Measurements from ENCODE around the gene HOXA6.

Gene HOXA6

GRCh38 chr7:27161214-27161720 is 13.7 kb upstream of the HOXA6 start:
- DNase-seq (ENCODE audit: low read depth), result no peak

DNA sequence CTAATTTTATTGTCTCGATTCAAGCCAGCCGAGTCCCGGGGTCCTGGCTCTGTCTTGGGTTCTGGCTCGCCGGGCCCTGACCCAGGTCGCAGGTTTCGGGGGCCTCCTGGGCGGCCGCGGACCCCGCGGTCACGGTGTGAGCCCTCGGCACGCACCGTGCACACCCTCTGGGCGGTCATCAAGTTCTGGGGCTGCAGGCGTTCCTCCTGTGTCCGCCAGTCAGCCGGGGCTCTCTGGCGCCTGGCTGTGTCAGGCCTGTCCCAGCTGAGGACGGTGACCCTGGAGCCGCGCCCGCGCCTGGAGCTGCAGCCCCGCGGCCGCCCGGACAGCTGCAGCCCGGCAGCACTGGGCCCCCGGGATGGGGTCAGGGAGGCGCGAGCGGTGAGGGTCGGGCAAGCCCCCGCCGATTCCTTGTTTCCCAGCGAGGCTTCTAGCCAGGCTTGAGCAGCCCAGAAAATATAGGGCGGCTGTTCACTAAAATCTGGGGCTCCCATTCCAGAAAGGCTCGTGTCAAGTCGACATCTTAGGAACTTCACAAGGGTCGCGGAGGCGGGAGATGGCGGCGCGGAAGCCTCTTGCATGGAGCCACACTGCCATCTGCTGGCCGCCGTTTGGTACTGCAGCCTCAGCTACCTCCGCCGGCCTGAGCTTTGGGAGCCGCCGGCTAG is 13.1 kb upstream of the HOXA6 start:
- DNase-seq (ENCODE audit: low read depth), result peak; percentile 81

DNA sequence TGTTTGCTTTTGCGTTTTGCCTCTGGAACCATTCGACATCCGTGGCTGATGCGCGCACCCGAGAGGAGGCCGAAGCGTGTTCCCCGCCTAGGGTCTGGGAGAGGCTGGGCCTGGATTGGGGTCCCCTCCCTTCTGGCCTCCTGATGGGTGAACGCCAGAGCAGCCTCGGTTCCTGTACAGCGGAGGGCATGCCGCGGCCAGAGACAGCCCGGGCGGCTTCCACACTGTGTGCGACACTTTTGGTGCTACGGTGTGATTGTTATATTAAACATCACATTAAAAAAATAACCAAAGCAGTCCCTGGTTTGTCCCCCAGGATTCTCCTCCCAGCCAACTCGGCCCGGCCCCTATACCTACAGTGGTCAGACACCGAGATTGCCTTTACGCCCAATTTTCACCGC is 12.6 kb upstream of the HOXA6 start:
- no peak for DNase-seq (ENCODE audit: low read depth)

DNA sequence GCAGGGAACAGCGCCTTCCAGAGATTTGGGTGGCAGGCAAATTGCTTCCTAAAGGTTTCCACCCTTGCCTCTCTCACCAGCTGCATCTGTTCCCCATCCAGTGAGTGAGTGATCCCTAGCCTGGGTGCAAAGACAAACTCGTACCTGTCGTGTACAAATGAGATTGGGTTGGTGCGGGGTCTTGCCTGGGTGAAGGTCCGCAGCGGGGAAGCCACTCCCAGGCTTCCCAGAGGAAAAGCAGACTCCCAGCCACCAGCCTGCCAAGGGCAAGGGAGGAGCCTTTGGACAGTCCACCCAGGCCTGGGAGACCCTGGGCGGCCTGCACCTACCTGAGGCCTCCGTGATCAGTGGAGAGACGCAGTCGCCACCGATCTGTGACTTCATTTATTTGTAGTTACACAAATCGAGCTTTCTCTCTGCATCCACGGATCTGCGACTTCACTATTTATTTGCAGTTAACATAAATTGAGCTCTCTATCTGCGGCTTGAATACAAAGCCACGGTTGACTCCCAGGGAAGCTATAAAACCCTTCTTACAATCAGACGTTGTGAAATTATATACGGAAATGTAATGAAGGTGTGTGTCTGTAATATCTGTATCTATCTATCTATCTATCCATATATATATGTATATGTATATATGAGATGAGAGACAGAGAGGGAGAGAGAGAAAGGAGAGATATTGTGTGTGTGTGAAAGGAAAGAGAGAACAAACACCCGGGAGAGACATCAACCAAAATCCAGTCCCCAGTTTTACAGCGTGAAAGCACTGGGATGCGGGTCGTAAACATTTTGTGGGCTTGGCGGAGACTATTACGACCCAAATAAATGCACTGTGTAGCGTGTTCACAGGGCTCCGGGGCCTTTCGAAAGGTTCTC is 11.9 kb upstream of the HOXA6 start:
- no peak for DNase-seq (ENCODE audit: low read depth)

DNA sequence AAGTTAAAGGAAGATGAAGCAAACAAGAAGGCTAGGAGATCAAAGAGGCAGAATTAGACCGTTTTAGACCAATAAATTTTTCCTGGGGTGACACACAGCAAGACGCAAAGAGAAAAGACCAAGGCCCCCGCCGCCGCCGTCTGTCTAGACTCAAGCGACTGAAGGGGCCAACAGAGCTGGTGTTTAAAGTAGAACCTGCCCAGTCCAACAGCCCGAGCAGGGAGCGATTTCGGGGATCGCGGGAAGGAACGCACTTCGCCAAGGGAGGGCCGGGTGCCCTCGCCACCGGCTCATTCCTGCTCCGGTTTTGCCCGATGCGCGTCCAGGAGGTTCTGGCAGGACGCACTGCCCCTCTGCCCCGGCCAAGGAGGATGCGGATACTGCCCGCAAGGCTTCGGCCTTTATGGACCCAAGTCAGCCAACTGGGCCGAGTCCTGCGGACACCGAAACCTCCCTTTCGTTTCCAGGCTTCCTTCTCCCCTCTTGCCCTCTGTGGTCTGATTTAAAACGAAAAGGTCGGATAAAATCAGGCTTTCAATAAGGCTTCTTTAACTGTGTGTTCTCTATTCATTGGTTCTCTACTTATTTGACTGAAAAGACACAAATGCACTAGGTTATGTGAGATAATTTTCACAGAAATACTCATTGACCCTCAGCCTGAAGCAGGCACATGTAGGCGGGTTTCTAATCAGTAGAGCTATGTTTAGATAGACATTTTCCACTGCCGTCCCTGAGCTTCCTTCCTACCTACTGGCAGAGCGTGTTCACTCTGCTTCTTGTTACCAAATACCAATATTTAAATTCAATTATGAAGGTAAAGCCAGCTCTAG is 11.1 kb upstream of the HOXA6 start:
- DNase-seq (ENCODE audit: low read depth), result no peak

- no peak for DNase-seq (ENCODE audit: low read depth)
Observed at GRCh38 chr7:27157702-27158431, 10.3 kb upstream of the HOXA6 start.

GRCh38 chr7:27156916-27157701 is 9.5 kb upstream of the HOXA6 start:
- DNase-seq (ENCODE audit: low read depth), result no peak

GRCh38 chr7:27156508-27156898 is 8.9 kb upstream of the HOXA6 start, which contains the start of gene HOXA7:
HOXA7 (minus strand) TSS chr7:27156675; CDS start chr7:27156545, 130 bp downstream.
- DNase-seq (ENCODE audit: low read depth), result no peak

GRCh38 chr7:27155816-27156507 is 8.4 kb upstream of the HOXA6 start:
- no peak for DNase-seq (ENCODE audit: low read depth)

DNA sequence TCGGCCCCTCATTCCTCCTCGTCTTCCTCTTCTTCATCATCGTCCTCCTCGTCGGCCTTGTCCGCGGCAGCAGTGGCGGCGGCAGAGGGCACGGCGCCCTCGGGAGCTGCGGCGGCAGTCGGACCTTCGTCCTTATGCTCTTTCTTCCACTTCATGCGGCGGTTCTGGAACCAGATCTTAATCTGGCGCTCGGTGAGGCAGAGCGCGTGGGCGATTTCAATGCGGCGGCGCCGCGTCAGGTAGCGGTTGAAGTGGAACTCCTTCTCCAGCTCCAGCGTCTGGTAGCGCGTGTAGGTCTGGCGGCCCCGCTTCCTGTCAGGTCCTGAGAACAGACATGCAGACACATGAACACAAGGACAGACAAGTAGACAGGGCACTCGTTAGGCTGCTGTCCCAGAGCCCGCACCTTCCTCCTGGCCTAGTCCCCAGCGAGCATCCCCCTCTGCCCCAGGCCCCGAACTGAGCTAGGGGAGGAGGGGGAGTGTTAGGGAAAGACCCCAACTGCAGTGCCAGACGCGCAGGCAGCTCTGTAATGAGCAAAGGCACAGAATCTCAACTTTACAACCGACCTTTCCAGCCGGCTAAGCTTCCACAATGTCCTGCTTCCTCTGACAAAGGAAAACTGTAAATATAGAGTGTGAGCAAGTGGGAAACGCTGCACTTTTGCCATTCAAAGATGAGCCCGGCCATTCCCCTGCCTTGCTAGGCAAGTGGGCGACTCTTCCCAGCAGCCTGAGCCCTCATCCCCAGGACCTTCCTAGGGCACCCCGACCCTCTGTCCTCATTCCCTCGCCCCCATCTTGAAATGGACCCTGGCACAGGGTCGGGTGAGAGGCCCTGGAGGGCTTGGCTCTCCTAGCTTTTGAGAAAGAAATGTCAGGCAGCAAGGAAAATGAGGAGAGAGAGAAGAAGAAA is 7.6 kb upstream of the HOXA6 start:
- no peak for DNase-seq (ENCODE audit: low read depth)

GRCh38 chr7:27154369-27154768 is 6.8 kb upstream of the HOXA6 start:
- DNase-seq (ENCODE audit: low read depth), result no peak

- no peak for DNase-seq (ENCODE audit: low read depth)
Observed at GRCh38 chr7:27153526-27153925, 6.0 kb upstream of the HOXA6 start.

DNA sequence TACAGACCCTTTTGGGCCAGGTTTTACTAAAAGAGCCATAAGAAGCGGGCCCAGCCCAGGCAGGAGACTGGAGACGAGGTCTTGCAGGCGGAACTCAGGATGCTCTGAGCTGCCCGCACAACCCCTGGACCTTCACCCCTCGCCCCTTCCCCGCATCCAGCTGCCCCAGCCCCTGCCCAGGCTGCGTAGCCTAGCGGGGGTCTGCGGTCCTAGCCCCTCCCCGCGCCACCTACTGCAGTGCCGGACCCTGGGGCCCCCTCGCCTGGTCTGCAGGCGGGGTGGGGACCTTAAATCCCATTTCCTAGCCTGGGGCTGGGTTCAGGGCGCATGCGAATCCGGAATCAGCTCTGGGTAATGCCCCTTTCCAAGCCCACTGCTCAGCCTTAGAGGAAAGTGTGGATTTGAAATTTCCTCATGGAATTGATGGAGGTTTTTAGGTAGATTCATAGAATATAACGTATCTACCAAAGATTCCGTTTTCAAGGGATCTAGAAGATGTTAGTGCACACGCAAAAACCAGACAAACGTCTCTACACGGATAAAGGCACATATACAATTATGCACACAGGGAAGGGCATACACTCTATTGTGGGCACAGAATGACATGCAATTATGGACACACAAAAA is 5.4 kb upstream of the HOXA6 start:
- DNase-seq (ENCODE audit: low read depth), result no peak

- no peak for DNase-seq (ENCODE audit: low read depth)
Observed at GRCh38 chr7:27151931-27152815, 4.6 kb upstream of the HOXA6 start, which contains the start of gene HOXA3. HOXA3 (minus strand) TSS chr7:27152583; CDS start chr7:27110640, 41,943 bp downstream.

DNA sequence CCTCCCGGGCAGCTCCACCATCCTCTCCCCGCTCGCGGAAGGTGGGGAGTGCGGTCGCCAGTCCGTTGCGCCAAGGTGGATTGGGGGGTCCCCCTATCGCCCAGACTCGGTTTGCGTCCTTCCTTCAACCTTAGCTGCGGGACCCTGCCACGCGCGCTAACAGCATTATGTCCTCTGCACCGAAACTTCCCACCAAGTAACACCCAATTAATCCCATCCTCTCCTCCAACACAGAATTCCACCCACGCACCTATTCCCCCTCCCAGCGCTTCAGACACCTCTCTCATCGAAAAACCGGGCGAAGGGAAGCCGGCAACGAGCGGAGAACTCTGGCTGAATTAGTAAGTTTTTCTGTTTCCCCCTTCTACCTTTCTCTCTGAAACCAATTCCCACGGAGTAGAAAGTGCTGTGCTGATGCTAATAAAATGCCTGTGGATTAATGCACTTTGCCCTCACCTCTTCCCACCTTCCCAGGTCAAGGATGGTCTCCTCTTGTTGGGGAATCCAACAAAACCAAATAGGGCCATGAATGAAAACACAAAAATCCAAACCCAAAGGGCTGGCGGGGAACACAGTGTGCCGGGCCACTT is 3.9 kb upstream of the HOXA6 start:
- DNase-seq (ENCODE audit: low read depth), result no peak

- no peak for DNase-seq (ENCODE audit: low read depth)
Observed at GRCh38 chr7:27150568-27151340, 3.2 kb upstream of the HOXA6 start.
